Measurements from ENCODE around the gene CLDN34.

Gene CLDN34

DNA sequence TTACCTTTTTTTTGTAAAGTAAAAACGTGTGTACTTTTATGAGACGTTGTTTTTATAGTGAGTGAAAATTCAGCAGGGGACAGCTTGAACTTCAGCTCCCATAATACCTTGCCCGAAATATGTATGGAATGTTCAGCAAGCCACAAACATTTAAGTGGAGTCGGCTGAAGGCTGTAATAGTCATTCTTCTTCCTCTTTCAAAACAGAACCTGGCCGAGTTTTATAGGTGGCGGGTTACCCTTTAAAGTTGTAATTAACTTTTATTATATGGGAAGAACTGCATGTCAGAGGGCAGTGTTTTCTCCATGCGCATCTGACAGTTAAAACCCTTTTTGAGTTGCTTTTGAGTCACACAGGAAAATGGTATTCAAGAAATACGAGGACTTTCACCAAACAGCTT lies 50.7 kb downstream of the CLDN34 start:
- DNase-seq, result no peak

Measured in NCI-H1694 treated with DMSO at 0.1 percent for 48 hours (cell line).